ENCODE data around the gene RAB3C. TPM values are rescaled to one million over a fixed set of nuclear protein-coding genes. Genes with fewer than 3 reads are reported as not detected.

Gene RAB3C
- polyA plus RNA-seq, 4 donors, result 0.22 to 6.5 (median 2.9) TPM

- no peak for DNase-seq
- H3K4me3 ChIP-seq (ENCODE audit: low read depth in 1 of 3, low read length in 3 of 3), result no peak overlapping the region
- WGBS, 3 donors, result 83 to 92% (median 89%) methylated on average over 3 of the region's 3 CpGs
- no peaks in the 10 kb centered on the region for H3K36me3 ChIP-seq (ENCODE audit: control insufficient read depth in 3 of 3, insufficient read depth in 2 of 3, low read depth in 1 of 3, low read length in 3 of 3)
- no peaks in the 10 kb centered on the region for H3K9me3 ChIP-seq (ENCODE audit: control insufficient read depth in 2 of 2, insufficient read depth in 1 of 2, low read depth in 1 of 2, low read length in 1 of 2)
- H3K4me1 ChIP-seq (ENCODE audit: control insufficient read depth in 3 of 3, insufficient read depth in 2 of 3, low read depth in 1 of 3, low read length in 2 of 3), result peaks cover 0 to 17% (median 0%) of the 10 kb centered on the region in 3 donors
- H3K27me3 ChIP-seq (ENCODE audit: control insufficient read depth in 3 of 3, insufficient read depth in 3 of 3, low read length in 3 of 3), result peaks cover 0 to 2% (median 0%) of the 10 kb centered on the region in 3 donors
- no peak for FAIRE-seq
- H3K27ac ChIP-seq (ENCODE audit: low read depth in 1 of 3, low read length in 2 of 3), result no peak overlapping the region
Observed at GRCh38 chr5:58778888-58779287, 196.0 kb downstream of the RAB3C start.

GRCh38 chr5:58786035-58786434 lies 203.2 kb downstream of the RAB3C start:
- no peak for DNase-seq
- no peak overlapping the region for H3K27ac ChIP-seq (ENCODE audit: low read depth in 1 of 3, low read length in 2 of 3)
- WGBS, 3 donors, result 69 to 77% (median 71%) methylated on average over 2 of the region's 2 CpGs
- no peak for FAIRE-seq
- no peaks in the 10 kb centered on the region for H3K4me1 ChIP-seq (ENCODE audit: control insufficient read depth in 3 of 3, insufficient read depth in 2 of 3, low read depth in 1 of 3, low read length in 2 of 3)
- no peaks in the 10 kb centered on the region for H3K36me3 ChIP-seq (ENCODE audit: control insufficient read depth in 3 of 3, insufficient read depth in 2 of 3, low read depth in 1 of 3, low read length in 3 of 3)
- H3K27me3 ChIP-seq (ENCODE audit: control insufficient read depth in 3 of 3, insufficient read depth in 3 of 3, low read length in 3 of 3), result peaks cover 0 to 4% (median 0%) of the 10 kb centered on the region in 3 donors
- H3K4me3 ChIP-seq (ENCODE audit: low read depth in 1 of 3, low read length in 3 of 3), result no peak overlapping the region
- H3K9me3 ChIP-seq (ENCODE audit: control insufficient read depth in 2 of 2, insufficient read depth in 1 of 2, low read depth in 1 of 2, low read length in 1 of 2), result no peaks in the 10 kb centered on the region

GRCh38 chr5:58786711-58787303 lies 203.9 kb downstream of the RAB3C start:
- FAIRE-seq, result no peak
- DNase-seq, result no peak

GRCh38 chr5:58787987-58788386 lies 205.1 kb downstream of the RAB3C start:
- FAIRE-seq (no peak), DNase-seq (no peak)
- no peaks in the 10 kb centered on the region for H3K9me3 ChIP-seq (ENCODE audit: control insufficient read depth in 2 of 2, insufficient read depth in 1 of 2, low read depth in 1 of 2, low read length in 1 of 2)
- no peak overlapping the region for H3K4me3 ChIP-seq (ENCODE audit: low read depth in 1 of 3, low read length in 3 of 3)
- H3K36me3 ChIP-seq (ENCODE audit: control insufficient read depth in 3 of 3, insufficient read depth in 2 of 3, low read depth in 1 of 3, low read length in 3 of 3), result no peaks in the 10 kb centered on the region
- 47 to 50% (median 48%) methylated on average over 3 of the region's 3 CpGs for WGBS, 3 donors
- H3K27ac ChIP-seq (ENCODE audit: low read depth in 1 of 3, low read length in 2 of 3), result no peak overlapping the region
- H3K4me1 ChIP-seq (ENCODE audit: control insufficient read depth in 3 of 3, insufficient read depth in 2 of 3, low read depth in 1 of 3, low read length in 2 of 3), result no peaks in the 10 kb centered on the region
- peaks cover 0 to 2% (median 0%) of the 10 kb centered on the region in 3 donors for H3K27me3 ChIP-seq (ENCODE audit: control insufficient read depth in 3 of 3, insufficient read depth in 3 of 3, low read length in 3 of 3)

More at GRCh38 chr5:58786711-58787303, 203.9 kb downstream of the RAB3C start:
- peaks cover 0 to 4% (median 0%) of the 10 kb centered on the region in 3 donors for H3K27me3 ChIP-seq (ENCODE audit: control insufficient read depth in 3 of 3, insufficient read depth in 3 of 3, low read length in 3 of 3)
- H3K27ac ChIP-seq (ENCODE audit: low read depth in 1 of 3, low read length in 2 of 3), result no peak overlapping the region
- H3K4me1 ChIP-seq (ENCODE audit: control insufficient read depth in 3 of 3, insufficient read depth in 2 of 3, low read depth in 1 of 3, low read length in 2 of 3), result no peaks in the 10 kb centered on the region
- no peaks in the 10 kb centered on the region for H3K36me3 ChIP-seq (ENCODE audit: control insufficient read depth in 3 of 3, insufficient read depth in 2 of 3, low read depth in 1 of 3, low read length in 3 of 3)
- H3K9me3 ChIP-seq (ENCODE audit: control insufficient read depth in 2 of 2, insufficient read depth in 1 of 2, low read depth in 1 of 2, low read length in 1 of 2), result no peaks in the 10 kb centered on the region
- H3K4me3 ChIP-seq (ENCODE audit: low read depth in 1 of 3, low read length in 3 of 3), result no peak overlapping the region
- WGBS, 3 donors, result 82 to 89% (median 85%) methylated on average over 21 of the region's 21 CpGs

GRCh38 chr5:58793888-58794657 lies 211.2 kb downstream of the RAB3C start:
- Histone ChIP-seq H3K4me3 (ENCODE audit: low read depth in 1 of 3, low read length in 3 of 3) (no peak overlapping the region), H3K4me1 (ENCODE audit: control insufficient read depth in 3 of 3, insufficient read depth in 2 of 3, low read depth in 1 of 3, low read length in 2 of 3) (no peaks in the 10 kb centered on the region), H3K27me3 (ENCODE audit: control insufficient read depth in 3 of 3, insufficient read depth in 3 of 3, low read length in 3 of 3) (no peaks in the 10 kb centered on the region), H3K9me3 (ENCODE audit: control insufficient read depth in 2 of 2, insufficient read depth in 1 of 2, low read depth in 1 of 2, low read length in 1 of 2) (no peaks in the 10 kb centered on the region), H3K27ac (ENCODE audit: low read depth in 1 of 3, low read length in 2 of 3) (no peak overlapping the region), H3K36me3 (ENCODE audit: control insufficient read depth in 3 of 3, insufficient read depth in 2 of 3, low read depth in 1 of 3, low read length in 3 of 3) (no peaks in the 10 kb centered on the region)
- DNase-seq, result no peak
- 49 to 63% (median 57%) methylated on average over 4 of the region's 4 CpGs for WGBS, 3 donors
- FAIRE-seq, result no peak

GRCh38 chr5:58794875-58795274 lies 212.0 kb downstream of the RAB3C start:
- Histone ChIP-seq H3K9me3 (ENCODE audit: control insufficient read depth in 2 of 2, insufficient read depth in 1 of 2, low read depth in 1 of 2, low read length in 1 of 2) (no peaks in the 10 kb centered on the region), H3K4me3 (ENCODE audit: low read depth in 1 of 3, low read length in 3 of 3) (no peak overlapping the region), H3K27ac (ENCODE audit: low read depth in 1 of 3, low read length in 2 of 3) (no peak overlapping the region), H3K36me3 (ENCODE audit: control insufficient read depth in 3 of 3, insufficient read depth in 2 of 3, low read depth in 1 of 3, low read length in 3 of 3) (no peaks in the 10 kb centered on the region), H3K27me3 (ENCODE audit: control insufficient read depth in 3 of 3, insufficient read depth in 3 of 3, low read length in 3 of 3) (no peaks in the 10 kb centered on the region), H3K4me1 (ENCODE audit: control insufficient read depth in 3 of 3, insufficient read depth in 2 of 3, low read depth in 1 of 3, low read length in 2 of 3) (no peaks in the 10 kb centered on the region)
- FAIRE-seq (no peak), DNase-seq (no peak)
- WGBS, 3 donors, result 65 to 83% (median 72%) methylated on average over 4 of the region's 4 CpGs

- Histone ChIP-seq H3K4me3 (ENCODE audit: low read depth in 1 of 3, low read length in 3 of 3) (no peak overlapping the region), H3K27me3 (ENCODE audit: control insufficient read depth in 3 of 3, insufficient read depth in 3 of 3, low read length in 3 of 3) (no peaks in the 10 kb centered on the region), H3K36me3 (ENCODE audit: control insufficient read depth in 3 of 3, insufficient read depth in 2 of 3, low read depth in 1 of 3, low read length in 3 of 3) (no peaks in the 10 kb centered on the region), H3K9me3 (ENCODE audit: control insufficient read depth in 2 of 2, insufficient read depth in 1 of 2, low read depth in 1 of 2, low read length in 1 of 2) (no peaks in the 10 kb centered on the region), H3K27ac (ENCODE audit: low read depth in 1 of 3, low read length in 2 of 3) (no peak overlapping the region), H3K4me1 (ENCODE audit: control insufficient read depth in 3 of 3, insufficient read depth in 2 of 3, low read depth in 1 of 3, low read length in 2 of 3) (no peaks in the 10 kb centered on the region)
- no peak for FAIRE-seq
- DNase-seq, result no peak
Observed at GRCh38 chr5:58795327-58795726, 212.5 kb downstream of the RAB3C start.

- H3K4me3 ChIP-seq (ENCODE audit: low read depth in 1 of 3, low read length in 3 of 3), result no peak overlapping the region
- FAIRE-seq (no peak), DNase-seq (no peak)
- no peaks in the 10 kb centered on the region for H3K9me3 ChIP-seq (ENCODE audit: control insufficient read depth in 2 of 2, insufficient read depth in 1 of 2, low read depth in 1 of 2, low read length in 1 of 2)
- no peak overlapping the region for H3K27ac ChIP-seq (ENCODE audit: low read depth in 1 of 3, low read length in 2 of 3)
- no peaks in the 10 kb centered on the region for H3K4me1 ChIP-seq (ENCODE audit: control insufficient read depth in 3 of 3, insufficient read depth in 2 of 3, low read depth in 1 of 3, low read length in 2 of 3)
- H3K36me3 ChIP-seq (ENCODE audit: control insufficient read depth in 3 of 3, insufficient read depth in 2 of 3, low read depth in 1 of 3, low read length in 3 of 3), result no peaks in the 10 kb centered on the region
- H3K27me3 ChIP-seq (ENCODE audit: control insufficient read depth in 3 of 3, insufficient read depth in 3 of 3, low read length in 3 of 3), result no peaks in the 10 kb centered on the region
Observed at GRCh38 chr5:58797021-58797420, 214.1 kb downstream of the RAB3C start.

Measured in small intestine (tissue), 7 donors.